GM19468 (cell line): ENCODE data around the gene CLK4.
A peak's percentile ranks its signal among the peaks of the same experiment; 100 is the strongest.

ENCODE experiments used
- ATAC-seq: cut with Tn5 transposase; IDR thresholded peaks from one replicate; pipeline ENCODE4 v1.9.1; 2021; ENCODE audit warnings: mild to moderate bottlenecking, moderate library complexity, moderate number of reproducible peaks; ENCODE audit not compliant: unreplicated experiment; ENCODE audit errors: extremely low read depth

CLK4 gene

GRCh38 chr5:178626484-178627258 is at the start of gene CLK4:
Gene CLK4, minus strand, starts transcription at chr5:178627050. Its CDS starts 3,634 bp downstream, at chr5:178623416.
- peak; percentile 59 for ATAC-seq

- ATAC-seq = no peak
These were observed 49.1 kb upstream of the CLK4 start for GRCh38 chr5:178675922-178676321.

GRCh38 chr5:178674334-178674733 is 47.5 kb upstream of the CLK4 start:
- ATAC-seq = no peak

- ATAC-seq = no peak
These were observed 47.0 kb upstream of the CLK4 start for GRCh38 chr5:178673801-178674295.

- ATAC-seq = no peak
These were observed 45.8 kb upstream of the CLK4 start for GRCh38 chr5:178672630-178673029.

- ATAC-seq = no peak
These were observed 44.8 kb upstream of the CLK4 start for GRCh38 chr5:178671602-178672144.

- ATAC-seq = no peak
These were observed 43.6 kb upstream of the CLK4 start for GRCh38 chr5:178670351-178670885.

- no peak for ATAC-seq
These were observed 41.7 kb upstream of the CLK4 start for GRCh38 chr5:178668579-178668978.

GRCh38 chr5:178667688-178668087 is 40.8 kb upstream of the CLK4 start:
- no peak for ATAC-seq

- ATAC-seq = no peak
These were observed 40.3 kb upstream of the CLK4 start for GRCh38 chr5:178667101-178667500.

GRCh38 chr5:178664141-178664540 is 37.3 kb upstream of the CLK4 start:
- no peak for ATAC-seq

- no peak for ATAC-seq
These were observed 35.7 kb upstream of the CLK4 start for GRCh38 chr5:178662541-178662860.

- ATAC-seq = no peak
These were observed 35.1 kb upstream of the CLK4 start for GRCh38 chr5:178661836-178662540.

GRCh38 chr5:178651046-178651810 is 24.4 kb upstream of the CLK4 start:
- ATAC-seq = no peak

GRCh38 chr5:178650214-178650613 is 23.4 kb upstream of the CLK4 start:
- ATAC-seq = no peak

GRCh38 chr5:178649580-178649979 is 22.7 kb upstream of the CLK4 start:
- no peak for ATAC-seq

- no peak for ATAC-seq
These were observed 18.1 kb upstream of the CLK4 start for GRCh38 chr5:178644826-178645545.

- ATAC-seq = no peak
These were observed 15.6 kb upstream of the CLK4 start for GRCh38 chr5:178642351-178642909.

- ATAC-seq = no peak
These were observed 14.9 kb upstream of the CLK4 start for GRCh38 chr5:178641711-178642110.
